ENCODE measurements around the gene HOXB3.

DNA sequence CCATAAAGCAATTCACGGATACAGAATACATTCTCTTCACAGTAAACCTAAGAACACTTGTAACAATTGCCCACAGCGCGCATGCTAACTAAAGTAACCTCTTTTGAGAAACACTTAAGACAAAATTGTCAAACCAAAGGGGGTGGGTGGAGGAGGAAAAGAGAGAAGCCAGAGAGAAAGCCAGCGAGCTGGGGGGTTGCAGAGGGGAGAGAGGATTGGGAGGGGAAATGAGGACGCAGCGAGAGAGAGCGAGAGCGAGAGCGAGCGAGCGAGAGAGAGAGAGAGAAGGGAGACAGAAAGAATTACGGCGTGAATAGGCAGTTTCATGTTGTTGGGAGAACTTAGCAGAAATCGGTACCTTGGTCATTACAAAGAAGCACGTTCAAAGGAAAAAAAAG, 22.4 kb upstream of the HOXB3 start:
- TF ChIP-seq, protein P1, sequence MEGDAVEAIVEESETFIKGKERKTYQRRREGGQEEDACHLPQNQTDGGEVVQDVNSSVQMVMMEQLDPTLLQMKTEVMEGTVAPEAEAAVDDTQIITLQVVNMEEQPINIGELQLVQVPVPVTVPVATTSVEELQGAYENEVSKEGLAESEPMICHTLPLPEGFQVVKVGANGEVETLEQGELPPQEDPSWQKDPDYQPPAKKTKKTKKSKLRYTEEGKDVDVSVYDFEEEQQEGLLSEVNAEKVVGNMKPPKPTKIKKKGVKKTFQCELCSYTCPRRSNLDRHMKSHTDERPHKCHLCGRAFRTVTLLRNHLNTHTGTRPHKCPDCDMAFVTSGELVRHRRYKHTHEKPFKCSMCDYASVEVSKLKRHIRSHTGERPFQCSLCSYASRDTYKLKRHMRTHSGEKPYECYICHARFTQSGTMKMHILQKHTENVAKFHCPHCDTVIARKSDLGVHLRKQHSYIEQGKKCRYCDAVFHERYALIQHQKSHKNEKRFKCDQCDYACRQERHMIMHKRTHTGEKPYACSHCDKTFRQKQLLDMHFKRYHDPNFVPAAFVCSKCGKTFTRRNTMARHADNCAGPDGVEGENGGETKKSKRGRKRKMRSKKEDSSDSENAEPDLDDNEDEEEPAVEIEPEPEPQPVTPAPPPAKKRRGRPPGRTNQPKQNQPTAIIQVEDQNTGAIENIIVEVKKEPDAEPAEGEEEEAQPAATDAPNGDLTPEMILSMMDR (IDR thresholded peaks at IDR 0.05; ENCODE audit: low read length), result no peak
- no peak for TF ChIP-seq EZH2 (IDR thresholded peaks at IDR 0.05; ENCODE audit: borderline replicate concordance, low read length)
